Omental fat pad (tissue), 4 donors: ENCODE results near the gene RIN3. TPM values are rescaled to one million over a fixed set of nuclear protein-coding genes. Genes with fewer than 3 reads are reported as not detected.
A peak's percentile ranks its signal among the peaks of the same experiment; 100 is the strongest.

Experiments used
- ATAC-seq: fragments of 150-250 bp; one replicate; pipeline ENCODE4 v1.9.1; 2016; ENCODE audit warnings: mild to moderate bottlenecking, moderate library complexity; ENCODE audit not compliant: low FRiP score
- DNase-seq: peaks from one replicate; pipeline ENCODE4 v3.0.0-alpha.2; 2019; ENCODE audit warnings: low spot score
- CTCF ChIP-seq, 3 donors: fragments of 450-650 bp; IDR thresholded peaks; one replicate each; pipeline ENCODE4 v1.5.1; 2016 to 2017; ENCODE audit warnings: antibody characterized with exemption in 3 of 3, mild to moderate bottlenecking in 3 of 3, moderate library complexity in 2 of 3
- total RNA-seq, 4 donors: library from RNA; depleted of rRNA; stranded (reverse); fragments of >200 nt; gene quantifications; one replicate each; pipeline ENCODE4 v1.1.0, GENCODE V29; 2016

RIN3 gene
- total RNA-seq, 4 donors from 2014 or later, result 11.6 to 36.3 (median 20.2) TPM

GRCh38 chr14:92683041-92683440 is 169.5 kb downstream of the RIN3 start:
- DNase-seq, result no peak
- no peak for TF ChIP-seq CTCF (IDR thresholded peaks at IDR 0.05)
- ATAC-seq, result no peak

GRCh38 chr14:92684801-92685560 is 171.4 kb downstream of the RIN3 start:
- ATAC-seq, result no peak
- TF ChIP-seq CTCF (IDR thresholded peaks at IDR 0.05), result no peak
- DNase-seq, result no peak

GRCh38 chr14:92685784-92686355 is 172.3 kb downstream of the RIN3 start:
- ATAC-seq, result no peak
- TF ChIP-seq CTCF (IDR thresholded peaks at IDR 0.05), result no peak
- no peak for DNase-seq

GRCh38 chr14:92686411-92686899 is 172.9 kb downstream of the RIN3 start:
- DNase-seq (no peak), ATAC-seq (peak; percentile 25)
- TF ChIP-seq CTCF (IDR thresholded peaks at IDR 0.05), result no peak

- DNase-seq, result peak; percentile 55
- peak in 1 of 3 donors; percentile 89 for TF ChIP-seq CTCF (IDR thresholded peaks at IDR 0.05)
Measured at GRCh38 chr14:92686900-92687427, 173.4 kb downstream of the RIN3 start.

GRCh38 chr14:92687681-92688433 is 174.3 kb downstream of the RIN3 start:
- DNase-seq, result no peak
- no peak for TF ChIP-seq CTCF (IDR thresholded peaks at IDR 0.05)
- ATAC-seq, result peak; percentile 21

More at GRCh38 chr14:92686900-92687427, 173.4 kb downstream of the RIN3 start:
- ATAC-seq, result peak; percentile 80
